ENCODE results near the gene NOL11. TPM values are rescaled to one million over a fixed set of nuclear protein-coding genes. Genes with fewer than 3 reads are reported as not detected.

The NOL11 gene
- total and polyA plus RNA-seq, 2 of the 8 experiments (the other 6 are each of a cell fraction or from before 2014, with no cell fraction given): 58.0 to 97.2 TPM

- no peaks in the 10 kb centered on the region for H3K4me1 ChIP-seq (replicated peaks in 1 of 4; ENCODE audit: control insufficient read depth in 3 of 4, insufficient read depth in 4 of 4, low read length in 3 of 4)
- no peaks in the 10 kb centered on the region for H3K27me3 ChIP-seq (replicated peaks in 1 of 4; ENCODE audit: control insufficient read depth in 3 of 4, extremely low read depth in 1 of 4, insufficient read depth in 3 of 4, low read length in 3 of 4)
- no peak overlapping the region for H3K14ac ChIP-seq (ENCODE audit: insufficient read length)
- no peak overlapping the region for H4K8ac ChIP-seq (ENCODE audit: extremely low read depth, insufficient read depth, low read length)
- no peak overlapping the region for H4K5ac ChIP-seq (ENCODE audit: insufficient read length, low read depth, low read length)
- peaks cover 0 to 1% of the 10 kb centered on the region in 2 experiments for H4K20me1 ChIP-seq (replicated peaks in 1 of 2; ENCODE audit: control insufficient read depth in 1 of 2, insufficient read depth in 2 of 2, low read length in 2 of 2)
- no peak overlapping the region for H3K4me3 ChIP-seq (ENCODE audit: extremely low read depth in 1 of 4, insufficient read depth in 2 of 4, low read depth in 3 of 4, low read length in 4 of 4)
- H3K9ac ChIP-seq (replicated peaks in 1 of 4; ENCODE audit: extremely low read depth in 1 of 4, low read depth in 3 of 4, low read length in 3 of 4): no peak overlapping the region
- ChIA-PET CTCF (ENCODE audit: partially characterized antibody) (no interaction called here), POLR2A (ENCODE audit: partially characterized antibody) (no interaction called here)
- no peaks in the 10 kb centered on the region for H3K79me2 ChIP-seq (ENCODE audit: control insufficient read depth in 1 of 2, insufficient read depth in 2 of 2, low read length in 2 of 2)
- no peak overlapping the region for H4K91ac ChIP-seq (replicated peaks; ENCODE audit: insufficient read length, low read length)
- peaks cover 0 to 3% of the 10 kb centered on the region in 2 experiments; a peak in 1 of 4 replicates for H3K9me3 ChIP-seq (ENCODE audit: insufficient read depth in 2 of 2, low read depth in 1 of 2, low read length in 1 of 2)
- no peak overlapping the region for H3K23ac ChIP-seq (ENCODE audit: insufficient read length)
- no peak overlapping the region for H3K56ac ChIP-seq (replicated peaks; ENCODE audit: insufficient read length, low read depth, low read length)
- H2BK20ac ChIP-seq (ENCODE audit: low read length): no peak overlapping the region
- 88% methylated on average over 10 of the region's 10 CpGs; no CpG with 5 or more reads in 1 of the 2 experiments for WGBS, 2 experiments (ENCODE audit: extremely low coverage in 1 of 2, insufficient coverage in 1 of 2, insufficient read length in 1 of 2, insufficient replicate concordance in 2 of 2, low coverage in 1 of 2, low lambda C conversion rate in 2 of 2, missing lambda C conversion rate in 1 of 2)
- H2BK12ac ChIP-seq (ENCODE audit: low read depth, low read length): no peak overlapping the region
- H3K23me2 ChIP-seq (ENCODE audit: low read depth, low read length): no peaks in the 10 kb centered on the region
- H3K4me2 ChIP-seq (ENCODE audit: insufficient read depth in 1 of 2, low read depth in 2 of 2, low read length in 2 of 2): no peak overlapping the region
- H3K18ac ChIP-seq (ENCODE audit: extremely low read depth, low read length): no peak overlapping the region
- H3K27ac ChIP-seq (ENCODE audit: low read depth, low read length): no peak overlapping the region
- H2BK5ac ChIP-seq (ENCODE audit: low read depth, low read length): no peak overlapping the region
- no peak overlapping the region for H2AFZ ChIP-seq (ENCODE audit: low read length)
- DNase-seq (ENCODE audit: low read depth in 1 of 2, low spot score in 2 of 2): no peak
- no peak for FAIRE-seq
- H2BK15ac ChIP-seq (ENCODE audit: low read length): no peak overlapping the region
- no peak overlapping the region for H3K4ac ChIP-seq (replicated peaks; ENCODE audit: insufficient read length, low read depth, low read length)
- H2AK5ac ChIP-seq (ENCODE audit: low read depth, low read length): no peak overlapping the region
- no peaks in the 10 kb centered on the region for H3K79me1 ChIP-seq (ENCODE audit: low read depth, low read length)
- H3K36me3 ChIP-seq (ENCODE audit: control insufficient read depth in 2 of 4, insufficient read depth in 4 of 4, low read length in 3 of 4): peaks cover 0 to 4% (median 2%) of the 10 kb centered on the region in 4 experiments; a peak in 4 of 8 replicates
- H2BK120ac ChIP-seq (replicated peaks; ENCODE audit: low read depth, low read length): no peak overlapping the region
- no peak for TF ChIP-seq HDAC6 (IDR thresholded peaks at IDR 0.05; ENCODE audit: low read depth, low read length)
These were observed 45.0 kb upstream of the NOL11 start for GRCh38 chr17:67672592-67673335.
